ENCODE measurements around the gene CAMKMT.

Gene CAMKMT

GRCh38 chr2:44361330-44362206 is at the start of gene CAMKMT, which contains the start of gene PREPL:
TSS of gene CAMKMT (plus strand) at chr2:44361947.
TSS of gene PREPL (minus strand) at chr2:44361494. CDS start at chr2:44346342, 15,152 bp downstream.
- DNase-seq (ENCODE audit: extremely low read depth, low read depth) = peak; percentile 96
- H3K4me3 ChIP-seq (replicated peaks; ENCODE audit: low read depth, low read length) = peak within 1 kb of the TSS; percentile 80
- no peak for TF ChIP-seq CTCF (IDR thresholded peaks at IDR 0.05; ENCODE audit: low read depth, low read length, missing control alignments)

GRCh38 chr2:44314362-44314761 is 47.4 kb upstream of the CAMKMT start:
- no peak overlapping the region for H3K4me3 ChIP-seq (replicated peaks; ENCODE audit: low read depth, low read length)
- DNase-seq (ENCODE audit: extremely low read depth, low read depth) = no peak
- no peak for TF ChIP-seq CTCF (IDR thresholded peaks at IDR 0.05; ENCODE audit: low read depth, low read length, missing control alignments)

GRCh38 chr2:44315945-44316344 is 45.8 kb upstream of the CAMKMT start:
- DNase-seq (ENCODE audit: extremely low read depth, low read depth) = no peak
- H3K4me3 ChIP-seq (replicated peaks; ENCODE audit: low read depth, low read length) = no peak overlapping the region
- no peak for TF ChIP-seq CTCF (IDR thresholded peaks at IDR 0.05; ENCODE audit: low read depth, low read length, missing control alignments)

- TF ChIP-seq CTCF (IDR thresholded peaks at IDR 0.05; ENCODE audit: low read depth, low read length, missing control alignments) = no peak
- DNase-seq (ENCODE audit: extremely low read depth, low read depth) = no peak
These were observed 40.9 kb upstream of the CAMKMT start for GRCh38 chr2:44320832-44321231.

GRCh38 chr2:44321360-44321759 is 40.4 kb upstream of the CAMKMT start:
- no peak overlapping the region for H3K4me3 ChIP-seq (replicated peaks; ENCODE audit: low read depth, low read length)
- TF ChIP-seq CTCF (IDR thresholded peaks at IDR 0.05; ENCODE audit: low read depth, low read length, missing control alignments) = no peak
- DNase-seq (ENCODE audit: extremely low read depth, low read depth) = no peak

More at GRCh38 chr2:44320832-44321231, 40.9 kb upstream of the CAMKMT start:
- H3K4me3 ChIP-seq (replicated peaks; ENCODE audit: low read depth, low read length) = no peak overlapping the region

GRCh38 chr2:44324971-44325426 is 36.7 kb upstream of the CAMKMT start:
- H3K4me3 ChIP-seq (replicated peaks; ENCODE audit: low read depth, low read length) = no peak overlapping the region
- peak; percentile 14 for DNase-seq (ENCODE audit: extremely low read depth, low read depth)
- no peak for TF ChIP-seq CTCF (IDR thresholded peaks at IDR 0.05; ENCODE audit: low read depth, low read length, missing control alignments)
